Fibroblast of upper back skin (primary cell): ENCODE measurements around the gene FEZF2.

Experiments used
- DNase-seq: peaks from one replicate; pipeline ENCODE4 v3.0.0-alpha.2; 2013

The FEZF2 gene

DNA sequence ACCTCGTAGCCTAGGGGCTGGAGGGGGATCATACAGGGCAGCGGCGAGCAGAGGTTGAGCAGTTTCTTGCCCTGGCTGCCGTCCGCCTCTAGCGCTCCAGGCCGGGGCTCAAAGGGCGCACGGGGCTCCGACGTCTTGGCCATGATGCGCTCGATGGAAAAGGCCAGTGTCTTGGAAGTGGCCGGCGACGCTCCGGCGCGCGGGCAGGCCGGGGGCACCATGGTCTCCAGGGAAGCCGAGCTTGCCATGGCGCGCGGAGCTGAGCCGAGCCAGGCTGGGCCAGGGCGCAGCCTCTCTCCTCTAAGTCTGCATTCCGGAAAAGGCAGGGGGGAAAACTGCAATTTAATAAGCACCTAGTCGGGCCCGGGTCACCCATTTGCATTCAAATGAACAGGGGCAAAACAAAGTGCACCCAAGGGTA, 719 bp downstream of the FEZF2 start:
- no peak for DNase-seq

DNA sequence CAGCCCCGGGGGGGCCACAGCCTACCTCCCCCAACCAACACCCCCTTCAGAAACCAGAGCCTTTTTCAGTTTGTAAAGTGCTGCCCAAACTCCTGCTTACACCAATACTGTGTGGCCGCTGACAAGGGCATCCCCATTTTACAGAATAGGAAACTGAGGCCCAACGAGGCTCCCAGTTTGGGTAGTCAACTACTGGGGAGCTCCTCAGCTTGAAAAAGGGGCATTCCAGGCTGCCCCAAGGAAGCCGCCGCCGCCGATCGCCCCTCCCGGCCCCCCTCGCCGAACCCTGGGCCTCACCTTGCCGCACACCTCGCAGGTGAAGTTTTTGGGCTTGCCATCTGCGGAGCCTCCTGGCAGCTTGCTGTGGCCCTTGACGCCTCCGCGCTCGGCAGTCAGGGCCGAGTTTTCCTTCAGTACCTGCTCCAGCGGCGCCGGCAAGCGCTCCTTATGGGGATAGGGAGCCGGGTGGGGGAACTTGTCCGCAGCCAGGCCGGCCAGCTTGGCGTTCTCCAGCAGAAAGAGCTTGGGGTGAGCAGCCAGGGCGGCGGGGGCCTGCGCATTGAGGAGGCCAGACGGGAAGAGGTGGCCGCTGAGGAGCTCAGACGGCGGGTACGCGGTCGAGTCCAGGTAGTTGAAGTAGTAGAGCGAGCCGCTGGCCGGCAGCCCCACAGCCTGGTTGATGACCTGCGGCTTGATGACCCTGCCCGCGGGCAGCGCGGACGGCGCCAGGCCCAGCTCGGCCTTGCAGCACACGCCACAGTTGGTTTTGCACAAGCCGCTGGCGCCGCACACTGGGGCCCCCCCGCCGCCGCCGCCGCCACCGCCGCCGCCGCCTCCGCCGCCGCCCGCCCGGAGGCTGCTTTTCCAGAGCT, 1.4 kb downstream of the FEZF2 start:
- DNase-seq = no peak

DNA sequence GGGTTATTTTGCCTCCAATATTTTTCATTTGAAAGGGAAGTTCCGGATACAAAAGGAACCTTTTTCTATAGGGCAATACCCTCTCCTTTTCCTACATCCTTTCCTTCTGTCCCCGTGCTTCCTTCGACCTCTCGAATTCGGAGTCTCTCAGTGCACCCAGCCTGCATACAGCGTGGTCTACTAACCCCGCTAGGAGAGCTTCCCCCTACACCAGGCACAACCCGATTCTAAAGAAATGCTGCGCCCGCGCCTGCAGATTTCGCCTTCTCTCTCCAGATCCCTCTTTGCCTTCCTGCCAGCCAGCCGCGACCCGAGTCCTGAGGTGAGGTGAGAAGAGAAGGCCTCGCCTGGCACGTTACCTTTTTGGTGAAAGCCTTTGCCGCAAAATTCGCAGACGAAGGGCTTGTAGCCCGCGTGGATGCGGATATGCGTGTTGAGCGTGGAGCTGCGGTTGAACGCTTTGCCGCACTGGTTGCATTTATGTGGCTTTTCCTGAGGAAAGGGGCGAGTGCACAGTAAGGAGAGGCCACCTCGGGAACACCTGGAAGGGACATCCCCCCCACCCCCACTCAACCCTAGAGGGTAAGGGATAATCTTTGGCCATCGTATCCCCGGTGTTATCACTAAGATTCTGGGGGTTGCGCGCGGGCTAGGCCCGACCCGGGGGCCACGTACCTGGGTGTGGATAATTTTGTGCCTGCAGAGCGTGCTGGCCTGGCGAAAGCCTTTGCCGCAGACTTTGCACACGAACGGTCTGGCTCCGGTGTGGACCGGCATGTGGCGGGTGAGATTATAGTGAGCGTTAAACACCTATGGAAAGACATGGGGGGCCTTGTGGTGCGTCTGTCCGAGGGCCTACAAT, 2.3 kb downstream of the FEZF2 start:
- DNase-seq = no peak

DNA sequence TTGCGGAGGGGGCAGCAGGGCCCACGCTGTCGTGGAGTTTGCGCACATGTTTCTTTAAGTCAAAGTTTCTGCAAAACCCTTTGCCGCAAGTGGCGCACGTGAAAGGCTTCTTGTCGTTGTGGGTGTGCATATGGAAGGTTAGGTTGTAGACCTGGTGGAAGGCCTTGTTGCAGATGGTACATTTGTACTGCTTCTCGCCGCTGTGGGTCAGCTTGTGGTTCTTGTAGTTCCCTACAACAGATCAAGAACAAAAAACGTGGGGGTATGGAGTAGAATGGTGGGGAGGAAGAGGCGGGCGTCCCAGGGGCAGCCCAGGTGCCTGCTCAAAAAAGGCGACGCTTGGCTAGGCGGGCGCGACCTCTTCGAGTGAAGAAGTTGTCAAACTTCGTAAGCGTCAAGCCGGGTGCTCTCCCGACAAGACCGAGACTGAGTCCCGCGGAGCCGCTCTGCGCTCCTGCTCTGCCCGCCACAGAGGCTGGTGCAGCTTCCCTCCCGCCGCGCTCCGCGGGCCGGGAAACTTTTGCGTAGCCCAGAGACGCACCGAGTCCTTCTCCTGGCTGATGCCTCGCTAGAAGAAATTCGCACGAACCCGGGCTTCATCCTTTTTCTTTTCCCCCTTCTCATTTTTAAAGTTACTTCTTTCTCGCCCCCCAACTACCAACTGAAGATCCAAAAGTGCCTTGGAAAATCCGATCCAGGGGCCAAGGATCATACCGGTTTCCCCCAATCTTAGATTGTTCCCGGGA, 3.1 kb downstream of the FEZF2 start:
- DNase-seq = no peak

DNA sequence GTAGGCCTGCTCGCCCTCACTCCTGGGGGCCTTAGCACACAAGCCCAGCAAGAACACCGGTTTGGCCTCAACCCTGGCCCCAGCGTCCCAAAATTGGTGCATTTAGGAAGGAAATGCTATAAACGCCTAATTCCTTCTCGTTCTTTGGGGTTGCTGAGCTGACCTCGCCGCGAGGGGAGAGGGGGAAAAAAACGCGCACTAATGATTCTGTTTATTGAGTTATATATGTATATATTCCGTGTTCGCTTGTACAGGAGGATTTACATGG, 3.9 kb downstream of the FEZF2 start:
- no peak for DNase-seq

DNA sequence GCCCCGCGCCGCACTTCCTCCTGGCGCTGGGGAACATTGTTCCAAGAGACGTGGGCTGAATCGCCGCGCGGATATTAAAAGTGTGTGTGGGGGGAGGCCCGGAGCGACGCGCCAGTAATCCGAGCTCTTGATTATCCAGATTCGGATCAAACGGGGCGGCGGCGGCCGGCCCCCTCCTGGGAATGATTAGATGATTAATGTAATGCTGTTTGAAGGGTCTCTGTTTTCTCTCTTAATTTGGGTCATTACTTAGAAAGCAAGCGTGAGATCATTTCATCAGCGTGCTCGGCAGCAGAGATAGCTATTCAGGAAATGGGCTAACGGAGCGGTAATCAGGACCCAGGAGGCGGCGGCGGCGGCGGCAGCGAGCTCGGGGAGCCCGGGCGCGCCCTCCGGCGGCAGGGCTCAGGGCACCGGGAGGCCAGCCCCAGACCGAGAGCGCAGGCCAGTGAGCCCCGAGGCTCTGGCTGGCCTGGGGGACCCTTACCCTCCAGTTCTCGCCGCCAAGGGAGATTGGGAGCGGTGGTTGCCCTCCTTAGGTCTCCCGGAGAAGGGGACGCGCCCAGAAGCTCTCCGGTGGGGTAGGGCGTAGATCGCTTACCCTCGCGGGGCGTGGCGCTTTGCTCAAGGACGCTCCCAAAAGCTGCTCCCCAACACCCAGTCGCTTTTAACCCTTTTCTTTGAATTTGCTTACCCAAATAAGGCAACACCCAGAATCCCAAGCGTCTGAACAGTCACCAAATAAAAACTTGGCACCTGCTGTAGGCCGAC, 4.5 kb downstream of the FEZF2 start:
- DNase-seq = peak; percentile 10

DNA sequence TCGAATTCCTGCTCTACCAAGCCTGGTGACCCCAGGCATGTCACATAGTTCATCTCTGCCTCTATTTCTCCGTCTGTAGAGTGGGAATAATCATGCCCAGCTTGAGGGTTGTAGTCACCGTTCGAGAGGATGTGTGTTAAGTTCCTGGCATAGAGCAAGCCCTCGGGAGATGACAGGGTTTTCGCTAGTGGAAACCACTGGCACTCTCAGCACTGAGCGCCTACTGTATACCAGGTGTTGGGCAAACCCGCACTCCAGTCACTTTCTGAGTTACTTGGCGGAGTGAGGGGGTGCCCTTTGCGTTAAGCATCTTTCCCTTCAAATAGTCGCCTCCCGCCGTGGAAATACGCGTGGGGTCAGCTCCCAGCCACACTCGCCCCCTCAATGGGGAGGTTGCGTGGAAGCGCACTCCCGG, 5.1 kb downstream of the FEZF2 start:
- DNase-seq = no peak

DNA sequence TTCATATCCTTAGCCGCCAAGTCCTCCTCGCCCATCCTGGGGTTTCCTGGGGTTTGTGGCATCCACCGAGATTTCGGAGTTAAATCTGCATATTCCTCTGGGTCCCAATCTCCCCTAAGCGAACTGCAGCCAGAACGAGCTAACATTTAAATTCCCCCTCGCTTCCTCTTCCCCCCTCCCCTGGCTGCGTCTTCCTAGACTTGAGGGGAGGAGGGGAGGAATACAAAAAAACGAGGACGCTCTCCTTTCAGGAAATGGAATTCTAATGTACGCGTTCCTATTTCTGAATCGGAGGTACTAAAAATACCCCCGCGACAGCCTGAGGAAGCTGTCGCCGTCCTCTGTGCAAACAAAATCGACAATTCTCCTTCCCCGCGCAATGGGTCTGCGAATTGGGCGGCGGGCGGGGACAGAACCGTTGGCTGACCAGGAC, 5.6 kb downstream of the FEZF2 start:
- no peak for DNase-seq

DNA sequence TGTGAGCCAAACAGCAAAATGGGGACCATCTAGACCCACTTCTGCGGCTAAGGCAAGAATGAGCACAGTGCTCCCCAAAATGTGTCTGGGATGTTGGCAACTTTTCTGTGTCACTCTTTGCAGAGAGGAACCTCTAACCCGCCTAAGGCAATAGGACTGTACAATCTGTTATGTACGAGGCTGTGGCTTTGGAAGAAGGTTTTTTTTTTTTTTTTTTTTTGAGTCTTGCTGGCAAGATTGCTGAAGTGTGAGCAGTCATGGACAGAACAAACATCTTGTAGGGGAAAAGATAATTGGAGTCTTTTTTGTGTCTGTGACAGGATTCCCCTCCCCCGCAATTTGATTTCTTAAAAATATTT, 7.2 kb downstream of the FEZF2 start:
- no peak for DNase-seq

DNA sequence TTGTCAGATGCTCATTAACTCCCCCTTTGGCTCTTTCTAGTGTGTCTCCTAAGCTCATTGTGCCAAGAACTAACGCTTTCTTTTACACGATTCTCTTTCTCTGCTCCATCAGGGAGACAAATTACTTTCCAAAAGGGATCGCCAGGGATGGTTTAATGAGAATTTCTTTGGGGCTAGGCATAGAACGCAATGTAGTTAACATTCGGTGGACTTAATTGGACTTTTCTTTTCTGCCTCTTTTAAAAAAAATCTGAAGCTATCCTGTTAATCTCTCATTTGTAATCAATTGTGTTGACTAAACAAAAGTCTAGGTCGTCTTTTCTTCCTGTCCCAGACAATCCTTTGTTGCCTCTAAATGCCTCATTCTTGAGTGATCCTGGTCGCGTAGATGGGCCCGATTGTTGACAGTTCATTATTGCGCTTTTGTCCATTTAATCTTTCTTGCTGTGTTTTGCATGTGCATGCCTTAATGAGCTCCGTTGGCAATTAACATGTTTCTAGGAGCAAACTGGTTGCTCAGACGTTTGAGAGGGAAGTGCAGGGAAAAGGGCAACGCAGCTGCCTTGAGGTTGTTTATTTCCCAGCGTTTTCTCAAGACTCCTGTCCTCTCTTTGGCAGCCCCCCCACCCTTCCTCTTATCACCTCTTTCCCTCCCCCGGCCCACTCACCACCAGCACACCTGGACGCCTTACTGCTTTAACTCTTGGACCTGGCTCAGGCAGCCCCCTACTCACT, 7.8 kb downstream of the FEZF2 start:
- DNase-seq = no peak

DNA sequence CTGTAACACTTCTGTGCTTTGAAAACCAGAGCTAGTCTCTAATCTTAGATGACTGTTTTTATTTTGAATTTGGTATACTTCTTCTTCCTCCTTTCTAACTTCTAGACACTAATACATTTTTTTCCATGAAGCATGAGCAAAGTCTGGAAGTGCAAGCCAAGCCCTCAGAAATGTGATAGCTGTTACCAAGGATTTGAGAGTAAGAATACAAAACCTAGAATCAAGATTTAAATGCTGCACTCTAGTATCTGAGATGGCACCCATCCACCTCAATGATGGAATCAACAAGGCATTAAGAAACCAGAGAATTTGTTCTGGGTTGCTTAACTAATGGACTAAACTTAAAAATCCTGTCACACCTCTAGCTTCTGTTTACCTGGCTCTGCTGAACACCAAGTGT, 9.2 kb downstream of the FEZF2 start:
- DNase-seq = no peak

DNA sequence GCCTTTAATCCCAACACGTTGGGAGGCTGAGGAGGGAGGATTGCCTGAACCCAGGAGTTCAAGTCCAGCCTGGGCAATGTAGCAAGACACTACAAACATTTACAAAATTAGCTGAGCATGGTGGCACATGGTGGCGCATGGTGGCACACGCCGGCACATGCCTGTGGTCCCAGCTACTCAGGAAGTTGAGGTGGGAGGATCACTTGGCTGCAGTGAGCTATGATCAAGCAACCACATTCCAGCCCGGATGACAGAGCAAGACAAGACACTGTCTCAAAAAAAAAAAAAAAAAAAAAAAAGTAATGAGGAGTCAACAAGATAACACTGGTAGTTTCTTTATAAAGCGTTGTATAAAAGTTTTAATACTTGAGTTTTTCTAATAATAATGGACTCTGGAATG, 10.1 kb downstream of the FEZF2 start:
- no peak for DNase-seq

DNA sequence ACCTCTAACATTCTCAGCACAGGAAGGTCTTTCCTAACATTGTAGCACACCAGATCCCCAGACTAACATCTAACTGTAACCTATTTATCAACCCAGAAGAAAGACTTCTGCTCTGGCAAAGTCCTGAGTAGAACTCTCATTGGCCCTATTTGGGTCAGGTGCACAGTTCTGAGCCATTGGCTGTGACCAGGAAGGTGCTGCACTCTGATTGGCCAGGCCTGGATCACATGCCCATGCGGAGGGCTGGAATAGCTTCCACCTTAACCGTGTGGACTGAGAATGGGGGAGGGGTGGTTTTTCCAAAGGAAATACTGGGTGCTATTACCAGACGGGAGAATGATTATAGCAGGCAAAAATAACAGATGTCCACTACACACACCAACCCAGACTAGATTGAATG, 11.5 kb downstream of the FEZF2 start:
- DNase-seq = no peak

DNA sequence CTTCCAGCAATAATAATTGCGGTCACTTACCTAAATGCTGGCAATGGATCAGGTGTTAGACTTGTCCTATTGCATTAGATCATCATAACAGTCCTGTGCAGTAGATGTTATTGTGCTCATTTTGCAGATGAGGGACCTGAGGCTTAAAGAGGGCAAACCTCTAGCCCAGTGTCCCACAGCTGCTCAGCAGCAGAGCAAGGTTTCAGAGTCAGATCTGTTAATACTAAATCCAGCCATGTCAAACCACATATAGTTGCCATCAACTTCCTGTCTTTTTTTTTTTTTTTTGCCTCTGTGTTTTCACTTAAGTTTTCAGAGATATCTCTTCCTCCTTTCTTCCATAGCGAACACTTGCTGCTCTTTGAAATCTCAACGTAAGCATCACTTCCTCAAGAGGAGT, 12.1 kb downstream of the FEZF2 start:
- no peak for DNase-seq

DNA sequence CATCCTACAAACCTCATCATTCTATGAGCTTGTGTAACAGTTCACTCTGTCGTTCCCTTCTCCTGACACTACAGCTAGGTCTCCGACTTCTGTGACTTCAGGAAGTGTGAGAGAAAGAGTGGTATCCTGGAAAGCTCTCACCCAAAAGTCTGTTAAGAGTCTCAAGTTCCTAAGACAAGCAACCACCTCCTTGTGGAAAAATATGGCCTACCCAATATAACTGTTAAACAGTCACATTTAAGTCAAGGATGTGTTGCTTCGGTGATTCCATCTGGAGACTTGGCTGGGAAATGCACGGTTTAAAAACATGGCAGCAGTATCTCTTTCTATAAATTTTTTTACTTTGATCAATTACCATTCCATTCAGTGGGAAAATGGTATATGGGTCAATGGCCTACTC, 13.8 kb downstream of the FEZF2 start:
- DNase-seq = no peak

DNA sequence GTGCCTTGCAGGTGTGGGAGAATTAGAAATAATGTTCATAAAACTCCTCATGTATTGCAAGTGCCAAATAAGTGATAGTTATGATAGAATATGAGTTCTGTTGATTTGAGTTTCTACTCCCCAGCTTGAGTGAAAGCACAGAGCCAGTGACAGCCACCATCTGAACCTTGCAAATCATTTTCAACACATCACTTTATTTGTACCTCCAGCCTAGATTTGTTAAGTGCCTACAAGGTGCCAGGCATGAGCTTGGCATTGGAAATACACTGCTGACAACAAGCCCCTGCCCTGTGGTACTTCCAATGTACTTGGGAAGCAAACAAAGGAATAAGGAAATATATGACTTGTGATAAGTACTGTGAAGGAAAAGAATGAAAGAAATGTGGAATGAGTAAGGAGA, 17.0 kb downstream of the FEZF2 start:
- DNase-seq = no peak

DNA sequence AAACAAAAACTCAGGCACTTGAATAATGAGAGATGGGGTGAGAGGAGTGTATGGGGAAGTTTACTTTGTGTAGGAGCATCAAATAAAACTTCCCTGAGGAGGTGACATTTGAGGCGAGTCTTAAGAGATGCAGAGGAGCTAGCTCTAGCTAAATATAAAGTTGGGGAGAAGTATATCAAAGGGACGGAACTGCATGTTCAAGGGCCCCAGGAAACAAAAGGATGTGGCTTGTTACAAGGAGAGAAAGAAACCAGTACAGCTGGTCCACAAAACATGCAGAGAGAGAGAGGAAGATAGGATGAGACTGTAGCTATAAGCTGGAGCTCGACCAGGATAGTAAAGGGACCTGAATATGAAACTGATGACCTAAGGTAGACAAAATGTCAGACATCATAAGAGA, 17.6 kb downstream of the FEZF2 start:
- no peak for DNase-seq

DNA sequence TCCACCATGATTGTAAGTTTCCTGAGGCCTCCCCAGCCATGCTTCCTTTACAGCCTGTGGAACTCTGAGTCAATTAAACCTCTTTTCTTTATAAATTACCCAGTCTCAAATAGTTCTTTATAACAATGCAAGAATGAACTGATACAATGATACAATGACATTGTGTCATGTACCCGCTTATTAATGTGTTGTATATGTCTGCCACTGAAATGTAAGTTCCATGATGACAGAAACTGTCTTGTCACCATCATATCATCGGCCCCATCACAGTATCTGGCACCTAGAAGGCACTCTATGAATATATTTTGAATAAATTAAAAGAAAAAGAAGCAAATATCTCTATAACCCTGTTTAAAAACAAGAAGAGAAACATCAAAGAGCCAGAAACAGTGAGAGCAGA, 29.6 kb downstream of the FEZF2 start:
- no peak for DNase-seq

DNA sequence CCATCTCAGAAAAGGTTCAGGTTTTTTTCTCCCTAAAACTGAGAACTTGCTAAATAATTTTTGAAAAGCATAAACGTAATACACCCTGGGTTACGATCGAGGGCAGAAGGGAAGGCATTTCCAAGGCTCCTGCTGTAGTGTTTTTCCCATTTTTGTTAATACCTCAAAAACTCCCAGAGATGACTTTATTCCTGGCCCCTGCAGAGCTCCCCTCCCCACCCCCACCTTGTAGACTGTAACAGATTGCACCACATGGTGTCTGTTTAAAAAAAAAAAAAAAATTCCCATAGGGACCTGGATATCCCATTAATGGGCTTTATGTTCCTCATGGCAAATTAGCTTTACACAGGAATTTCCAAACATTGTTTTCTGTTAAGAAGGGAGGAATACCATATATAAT, 38.2 kb downstream of the FEZF2 start:
- DNase-seq = no peak

DNA sequence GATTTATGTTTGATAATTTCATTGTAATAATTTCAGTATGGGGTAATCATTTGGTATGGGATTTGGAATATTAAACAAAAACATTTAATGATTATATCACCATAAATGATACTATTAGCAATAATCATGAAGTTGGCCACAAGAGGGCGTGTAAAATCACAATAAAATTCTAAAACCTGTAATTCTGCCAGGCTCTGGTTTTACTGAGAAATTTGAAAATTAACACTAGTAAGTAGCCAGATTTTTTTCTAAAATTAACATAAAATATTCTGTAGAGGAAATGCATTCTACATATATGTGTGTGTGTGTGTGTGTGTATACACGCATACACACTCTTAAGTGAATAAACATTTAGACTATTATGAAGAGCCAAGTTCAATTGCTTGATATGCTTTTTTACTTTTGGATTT, 40.5 kb downstream of the FEZF2 start:
- DNase-seq = peak; percentile 32

DNA sequence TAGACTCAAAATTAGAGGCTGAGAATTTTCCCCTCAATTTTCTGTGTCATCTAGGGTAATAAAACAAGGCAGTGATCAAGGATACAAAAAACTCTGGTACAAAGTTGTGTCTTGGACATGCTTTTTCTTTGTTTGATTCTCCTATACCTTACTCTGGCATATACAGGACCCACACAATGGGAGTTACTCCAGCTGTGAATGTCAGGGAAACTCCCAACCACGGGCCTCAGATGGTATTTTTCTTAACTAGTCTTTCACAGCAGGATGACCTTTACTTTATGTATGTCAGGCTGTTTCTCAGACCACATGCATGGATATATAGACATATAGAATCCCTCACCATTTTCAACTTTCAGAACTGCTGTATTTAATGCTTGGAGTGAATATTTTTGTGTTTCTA, 41.3 kb downstream of the FEZF2 start:
- DNase-seq = no peak

DNA sequence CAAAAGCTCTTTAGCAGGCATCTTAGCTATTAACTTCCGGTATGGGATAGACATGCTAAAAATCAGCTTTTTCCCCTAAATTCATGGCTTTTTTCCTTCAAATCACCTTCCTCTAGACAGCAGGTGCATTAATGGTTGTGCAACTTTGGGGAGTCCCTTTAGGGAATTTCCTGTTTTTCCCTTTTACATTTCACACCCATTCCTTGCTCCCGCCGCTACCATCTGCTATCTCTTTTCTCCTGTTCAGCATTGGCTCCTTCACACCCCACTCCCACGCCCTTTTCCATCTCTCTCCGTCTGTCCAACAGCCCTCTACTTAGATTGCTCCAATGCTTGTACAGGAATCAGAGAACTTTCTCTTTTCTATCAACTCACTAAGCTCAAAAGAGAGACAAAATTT, 43.4 kb downstream of the FEZF2 start:
- DNase-seq = no peak
